ENCODE data around the gene DPYD. TPM values are rescaled to one million over a fixed set of nuclear protein-coding genes. Genes with fewer than 3 reads are reported as not detected.

Gene DPYD
- total and polyA plus RNA-seq, 10 of the 15 experiments (the other 5 are each of a cell fraction or from before 2014, with no cell fraction given), result 5.7 to 23.8 (median 10.2) TPM

- Histone ChIP-seq H3K27me3 (replicated peaks in 1 of 2; ENCODE audit: control insufficient read depth in 2 of 2, insufficient read depth in 2 of 2, low read length in 1 of 2) (no peaks in the 10 kb centered on the region), H3K4me1 (ENCODE audit: control insufficient read depth, insufficient read depth, low read length) (no peaks in the 10 kb centered on the region), H3K9ac (ENCODE audit: control insufficient read depth, insufficient read depth, low read length) (no peak overlapping the region), H4K20me1 (ENCODE audit: control insufficient read depth, insufficient read depth) (no peaks in the 10 kb centered on the region), H2AFZ (ENCODE audit: control insufficient read depth, low read depth, low read length) (no peak overlapping the region), H3K4me2 (ENCODE audit: control insufficient read depth, insufficient read depth) (no peak overlapping the region), H3K27ac (ENCODE audit: control insufficient read depth, insufficient read depth) (no peak overlapping the region), H3K79me2 (ENCODE audit: control insufficient read depth, insufficient read depth, low read length) (no peaks in the 10 kb centered on the region), H3K9me3 (replicated peaks; ENCODE audit: control insufficient read depth, insufficient read depth, low read length) (no peaks in the 10 kb centered on the region), H3K36me3 (ENCODE audit: control insufficient read depth in 2 of 2, insufficient read depth in 2 of 2, low read length in 1 of 2) (no peaks in the 10 kb centered on the region), H3K4me3 (no peak overlapping the region)
- CTCF ChIA-PET, result interaction anchor here (1.2 kb wide), 1 partner anchor 15 kb away, joined by 5 read pairs; no protein-coding TSS in a partner anchor
- DNase-seq (ENCODE audit: low read depth, low spot score) (no peak), FAIRE-seq (no peak), ATAC-seq (no peak)
- SMC1A ChIA-PET (ENCODE audit: uncharacterized antibody, unreplicated experiment), result interaction anchor here (0.8 to 1.4 kb wide), 2 partner anchors 9 to 13 kb away, joined by 3 to 6 read pairs; no protein-coding TSS in a partner anchor
- intact Hi-C loops (cut with micrococcal nuclease; ENCODE audit: unreplicated experiment), result no loop called here
- RAD21 ChIA-PET (ENCODE audit: unreplicated experiment), result no interaction called here
- in situ Hi-C loops (cut with MboI), result no loop called here
- POLR2A ChIA-PET, result no interaction called here
- no peak for TF ChIP-seq JUNB (IDR thresholded peaks at IDR 0.05)
- no peak for TF ChIP-seq BCL3 (IDR thresholded peaks at IDR 0.05; ENCODE audit: borderline replicate concordance, insufficient read depth, low read depth, low read length, poor library complexity, severe bottlenecking)
- no peak for TF ChIP-seq RFX5 (IDR thresholded peaks at IDR 0.05; ENCODE audit: low read depth, low read length)
- no peak for TF ChIP-seq SMC3 (IDR thresholded peaks at IDR 0.05; ENCODE audit: borderline replicate concordance, low read length)
- TF ChIP-seq TCF3 (IDR thresholded peaks at IDR 0.05; ENCODE audit: borderline replicate concordance, insufficient read depth, low read depth, low read length), result no peak
- no peak for TF ChIP-seq CBX5 (IDR thresholded peaks at IDR 0.05; ENCODE audit: low read depth)
- TF ChIP-seq ELK1 (IDR thresholded peaks at IDR 0.05; ENCODE audit: low read depth, low read length), result no peak
- no peak for TF ChIP-seq SREBF2 (IDR thresholded peaks at IDR 0.05; ENCODE audit: low read length)
- TF ChIP-seq HCFC1 (IDR thresholded peaks at IDR 0.05; ENCODE audit: low read length), result no peak
- TF ChIP-seq ZNF687 (IDR thresholded peaks at IDR 0.05), result no peak
- TF ChIP-seq CBX3 (IDR thresholded peaks at IDR 0.05; ENCODE audit: borderline replicate concordance, low read depth), result no peak
- no peak for TF ChIP-seq MYC (IDR thresholded peaks at IDR 0.05; ENCODE audit: insufficient read depth, insufficient read length, insufficient replicate concordance, low read length, severe bottlenecking)
- TF ChIP-seq POLR2AphosphoS5 (IDR thresholded peaks at IDR 0.05; ENCODE audit: low read length), result no peak
- TF ChIP-seq BRCA1 (IDR thresholded peaks at IDR 0.05; ENCODE audit: low read depth, low read length), result no peak
- TF ChIP-seq PML (IDR thresholded peaks at IDR 0.05; ENCODE audit: low read length), result no peak
- TF ChIP-seq CEBPB (IDR thresholded peaks at IDR 0.05; ENCODE audit: borderline replicate concordance in 1 of 2, low read depth in 2 of 2, low read length in 2 of 2), result no peak
- 67% methylated on average over 3 of the region's 3 CpGs for WGBS (ENCODE audit: insufficient coverage, insufficient replicate concordance, low lambda C conversion rate, missing lambda C conversion rate)
- no TSS peak for BruUV-seq (replicated peaks)
These were observed 177.7 kb downstream of the DPYD start for GRCh38 chr1:97743129-97743528.

Measured in GM12878 (cell line).